SH-SY5Y (cell line): ENCODE results near the gene CACNA1A.

Experiments used
- GATA2 ChIP-seq: IDR thresholded peaks from 2 replicates; pipeline ENCODE4 v1.6.1; 2011; ENCODE audit warnings: mild to moderate bottlenecking, low read depth, low read length
- GATA3 ChIP-seq: IDR thresholded peaks from 2 replicates; pipeline ENCODE4 v1.6.1; 2011; ENCODE audit warnings: low read depth, mild to moderate bottlenecking, low read length, moderate library complexity

GRCh38 chr19:13398182-13398581, 108.1 kb downstream of the CACNA1A start:
- no peak for TF ChIP-seq GATA3
- TF ChIP-seq GATA2, result no peak
